Stimulated activated CD8-positive, alpha-beta memory T cell treated with anti-CD3 and anti-CD28 coated beads, Interleukin-4, amount 100 ng/mL, for 48 hours (primary cell): ENCODE measurements around the gene TOPBP1.

Experiments
- DNase-seq: peaks from one replicate; pipeline ENCODE4 v3.0.0-alpha.2; 2020

TOPBP1 gene

GRCh38 chr3:133606342-133606741 is 55.4 kb downstream of the TOPBP1 start:
- DNase-seq, result no peak

- no peak for DNase-seq
Observed at GRCh38 chr3:133600572-133601081, 61.1 kb downstream of the TOPBP1 start.

- no peak for DNase-seq
Observed at GRCh38 chr3:133599280-133599679, 62.5 kb downstream of the TOPBP1 start.

GRCh38 chr3:133598405-133598804 is 63.3 kb downstream of the TOPBP1 start:
- DNase-seq, result no peak

- DNase-seq, result peak; percentile 44
Observed at GRCh38 chr3:133595341-133595740, 66.4 kb downstream of the TOPBP1 start.

- DNase-seq, result no peak
Observed at GRCh38 chr3:133593243-133593642, 68.5 kb downstream of the TOPBP1 start.

- no peak for DNase-seq
Observed at GRCh38 chr3:133592843-133593242, 68.9 kb downstream of the TOPBP1 start.

GRCh38 chr3:133591271-133591742 is 70.4 kb downstream of the TOPBP1 start:
- no peak for DNase-seq

- DNase-seq, result no peak
Observed at GRCh38 chr3:133589503-133589902, 72.2 kb downstream of the TOPBP1 start.

GRCh38 chr3:133588784-133589465 is 72.8 kb downstream of the TOPBP1 start:
- DNase-seq, result no peak

- DNase-seq, result no peak
Observed at GRCh38 chr3:133588035-133588434, 73.7 kb downstream of the TOPBP1 start.

- DNase-seq, result no peak
Observed at GRCh38 chr3:133583396-133583795, 78.3 kb downstream of the TOPBP1 start.

GRCh38 chr3:133578548-133579191 is 83.1 kb downstream of the TOPBP1 start:
- no peak for DNase-seq

- no peak for DNase-seq
Observed at GRCh38 chr3:133576169-133576568, 85.6 kb downstream of the TOPBP1 start.

- DNase-seq, result no peak
Observed at GRCh38 chr3:133575086-133575485, 86.7 kb downstream of the TOPBP1 start.

- DNase-seq, result peak; percentile 83
Observed at GRCh38 chr3:133574260-133574881, 87.4 kb downstream of the TOPBP1 start.

GRCh38 chr3:133573629-133574194 is 88.0 kb downstream of the TOPBP1 start, which contains the start of gene CDV3:
TSS of gene CDV3 (plus strand) at chr3:133573686. CDS start at chr3:133574045, 359 bp downstream.
- no peak for DNase-seq

GRCh38 chr3:133573054-133573628 is 88.6 kb downstream of the TOPBP1 start:
- DNase-seq, result peak; percentile 100

GRCh38 chr3:133572158-133573053 is 89.3 kb downstream of the TOPBP1 start:
- peak; percentile 33 for DNase-seq

GRCh38 chr3:133570937-133571320 is 90.8 kb downstream of the TOPBP1 start:
- no peak for DNase-seq

GRCh38 chr3:133570139-133570936 is 91.4 kb downstream of the TOPBP1 start:
- no peak for DNase-seq
